GM23248 (cell line): Measurements from ENCODE around the gene PLD1. TPM values are rescaled to one million over a fixed set of nuclear protein-coding genes. Genes with fewer than 3 reads are reported as not detected.

Experiments used
- DNase-seq: peaks from one replicate; pipeline ENCODE4 v3.0.0-alpha.2; 2015
- H2AFZ ChIP-seq: fragments of 200-600 bp; sonication (generic); 2 replicates; pipeline ENCODE4 v1.6.1; 2016; ENCODE audit warnings: antibody characterized with exemption
- H3F3A ChIP-seq: fragments of 200-600 bp; sonication (generic); 2 replicates; pipeline ENCODE4 v1.6.1; 2016; ENCODE audit warnings: mild to moderate bottlenecking, antibody characterized with exemption, mixed run types; ENCODE audit not compliant: insufficient read depth
- H3K27ac ChIP-seq: fragments of 200-600 bp; sonication (generic); 2 replicates; pipeline ENCODE4 v1.5.1; 2016; ENCODE audit warnings: mild to moderate bottlenecking
- H3K27me3 ChIP-seq: fragments of 200-600 bp; sonication (generic); replicated peaks from 2 replicates; pipeline ENCODE4 v1.6.1; 2016; ENCODE audit warnings: mild to moderate bottlenecking; ENCODE audit not compliant: insufficient read depth
- H3K36me3 ChIP-seq: fragments of 200-600 bp; sonication (generic); 2 replicates; pipeline ENCODE4 v1.6.1; 2016; ENCODE audit warnings: low read depth, mild to moderate bottlenecking
- H3K4me1 ChIP-seq: fragments of 200-600 bp; sonication (generic); 2 replicates; pipeline ENCODE4 v1.6.1; 2016; ENCODE audit warnings: mild to moderate bottlenecking; ENCODE audit not compliant: insufficient read depth
- H3K4me2 ChIP-seq: fragments of 200-600 bp; sonication (generic); one replicate; pipeline ENCODE4 v1.6.1; 2016; ENCODE audit warnings: mild to moderate bottlenecking; ENCODE audit not compliant: unreplicated experiment
- H3K4me3 ChIP-seq: fragments of 200-600 bp; sonication (generic); 2 replicates; pipeline ENCODE4 v1.5.1; 2016; ENCODE audit warnings: mild to moderate bottlenecking
- H3K79me2 ChIP-seq: fragments of 200-600 bp; sonication (generic); 2 replicates; pipeline ENCODE4 v1.6.1; 2016; ENCODE audit warnings: mild to moderate bottlenecking; ENCODE audit not compliant: insufficient read depth
- H3K9ac ChIP-seq: fragments of 200-600 bp; sonication (generic); 2 replicates; pipeline ENCODE4 v1.6.1; 2016; ENCODE audit warnings: mild to moderate bottlenecking
- H3K9me2 ChIP-seq: fragments of 200-600 bp; sonication (generic); 2 replicates; pipeline ENCODE4 v1.6.1; 2016; ENCODE audit warnings: mixed run types, mild to moderate bottlenecking, moderate library complexity; ENCODE audit not compliant: insufficient read depth
- H3K9me3 ChIP-seq: fragments of 200-600 bp; sonication (generic); one replicate; pipeline ENCODE4 v1.6.1; 2017; ENCODE audit warnings: low read depth
- H4K20me1 ChIP-seq: fragments of 200-600 bp; sonication (generic); 2 replicates; pipeline ENCODE4 v1.6.0; 2016; ENCODE audit not compliant: insufficient read depth
- EZH2 ChIP-seq: fragments of 200-600 bp; sonication (generic); IDR thresholded peaks from 2 replicates; pipeline ENCODE4 v1.6.1; 2018; ENCODE audit warnings: antibody characterized with exemption, mild to moderate bottlenecking; ENCODE audit not compliant: insufficient read depth, poor library complexity, severe bottlenecking
- EZH2phosphoT487 ChIP-seq: fragments of 200-600 bp; sonication (generic); IDR thresholded peaks from 2 replicates; pipeline ENCODE4 v1.6.1; 2018; ENCODE audit warnings: antibody characterized with exemption, moderate library complexity, mild to moderate bottlenecking, low read depth; ENCODE audit not compliant: insufficient read depth
- WGBS, 2 experiments: methylation state at CpG; one replicate each; pipeline ENCODE4 v1.1.6; 2015 to 2017; ENCODE audit warnings: low lambda C conversion rate in 2 of 2, low coverage in 1 of 2; ENCODE audit errors: missing lambda C conversion rate in 2 of 2; 5-methylcytosine and 5-hydroxymethylcytosine counted together
- in situ Hi-C: fragments of 300-500 bp; cut with MboI; formaldehyde crosslinking; loops from 2 replicates; pipeline ENCODE4 v1.15.0; 2020
- polyA plus RNA-seq: library from polyadenylated mRNA; unstranded; fragments of >200 nt; fragmentation: Nextera tagmentation; extraction: Ambion mirVana; gene quantifications from 2 replicates; pipeline ENCODE4 v1.2.1, GENCODE V29; 2016
- total RNA-seq: library from RNA; depleted of rRNA; stranded (reverse); fragments of >200 nt; shearing (Covaris generic); gene quantifications from 2 replicates; pipeline ENCODE4 v1.2.3, GENCODE V29; 2014

Gene PLD1
- total and polyA plus RNA-seq, 2 experiments from 2014 or later: 3.0 to 4.6 TPM

DNA sequence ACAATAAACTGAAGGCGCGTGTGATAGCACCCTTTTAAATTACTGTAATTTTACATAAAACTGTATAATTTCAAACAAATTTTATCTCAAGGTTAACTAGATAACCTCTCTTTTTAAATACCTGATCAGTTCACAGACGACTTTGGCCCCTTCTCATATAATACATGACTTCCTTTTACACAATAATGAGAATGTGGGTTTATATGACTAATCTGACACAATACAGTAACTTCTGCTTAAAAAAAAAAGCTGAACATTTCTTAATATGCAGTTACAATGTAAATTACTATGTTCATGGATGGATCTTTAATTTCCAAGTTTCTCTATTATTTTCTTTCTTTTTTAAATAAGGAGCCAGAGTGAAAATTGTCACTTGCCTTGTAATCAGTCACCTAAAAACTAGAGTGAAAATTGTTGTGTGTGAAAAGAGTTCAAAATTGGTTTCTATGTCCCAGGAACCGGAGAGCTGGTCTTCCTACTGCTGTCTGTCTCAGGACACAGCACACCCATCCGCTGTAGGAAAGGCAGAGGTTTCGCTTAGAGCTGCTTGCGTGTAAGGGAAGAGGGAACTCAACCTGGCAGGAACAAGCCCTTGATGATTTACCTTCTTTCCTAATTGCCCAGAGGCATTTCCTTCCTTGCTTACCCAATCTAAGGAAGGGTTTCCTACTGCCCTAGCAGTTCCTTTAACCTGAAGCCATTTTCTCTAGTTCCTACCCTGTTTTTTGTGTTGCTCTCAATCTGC is 33.3 kb downstream of the PLD1 start:
- Histone ChIP-seq H4K20me1 (no peaks in the 10 kb centered on the region), H3K27me3 (no peaks in the 10 kb centered on the region), H3K9me2 (no peaks in the 10 kb centered on the region), H3K79me2 (no peaks in the 10 kb centered on the region), H3K9me3 (no peaks in the 10 kb centered on the region), H3K27ac (no peak overlapping the region), H3K4me1 (peaks cover 8% of the 10 kb centered on the region; the same call in 1 of the 2 replicates), H3K4me3 (no peak overlapping the region), H3K4me2 (no peak overlapping the region), H2AFZ (no peak overlapping the region), H3K9ac (no peak overlapping the region), H3K36me3 (no peaks in the 10 kb centered on the region), H3F3A (peaks cover 8% of the 10 kb centered on the region)
- no peak for TF ChIP-seq EZH2phosphoT487
- TF ChIP-seq EZH2: no peak
- DNase-seq: no peak
- WGBS, 2 experiments: 87 to 90% methylated on average over 7 of the region's 7 CpGs
- in situ Hi-C loops: no loop called here

DNA sequence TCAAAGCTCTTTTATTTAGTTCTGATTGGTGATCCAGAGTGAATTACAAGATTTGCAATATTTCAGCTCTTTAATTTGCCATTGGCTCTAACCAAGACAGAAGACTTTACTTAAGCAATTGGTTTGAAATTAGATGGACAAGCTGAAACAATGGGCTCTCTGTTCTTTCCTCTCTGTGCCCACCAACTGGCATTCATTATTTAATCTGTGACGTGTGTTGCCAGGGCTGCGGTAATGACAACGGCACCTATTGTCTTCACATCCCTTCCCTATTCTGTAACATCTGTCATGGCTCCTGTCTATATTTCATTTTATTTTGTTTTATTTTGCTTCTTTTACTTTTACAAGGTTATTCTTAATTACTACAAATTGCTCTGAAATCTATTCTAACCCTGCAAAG is 33.9 kb downstream of the PLD1 start:
- H2AFZ ChIP-seq: no peak overlapping the region
- H3F3A ChIP-seq: peaks cover 2% of the 10 kb centered on the region; the same call in 1 of the 2 replicates
- in situ Hi-C loops: no loop called here
- H3K9me3 ChIP-seq: no peaks in the 10 kb centered on the region
- no peak overlapping the region for H3K27ac ChIP-seq
- H3K36me3 ChIP-seq: no peaks in the 10 kb centered on the region
- no peaks in the 10 kb centered on the region for H4K20me1 ChIP-seq
- 93 to 94% methylated on average over 3 of the region's 3 CpGs for whole genome bisulfite sequencing, 2 experiments
- H3K27me3 ChIP-seq: no peaks in the 10 kb centered on the region
- no peaks in the 10 kb centered on the region for H3K79me2 ChIP-seq
- H3K9ac ChIP-seq: no peak overlapping the region
- H3K9me2 ChIP-seq: no peaks in the 10 kb centered on the region
- no peak overlapping the region for H3K4me3 ChIP-seq
- 0 out of 2 replicates have a peak, but pooled peaks cover 4% of the 10 kb centered on the region for H3K4me1 ChIP-seq
- TF ChIP-seq EZH2 (no peak), EZH2phosphoT487 (no peak)
- H3K4me2 ChIP-seq: no peak overlapping the region
- DNase-seq: no peak

DNA sequence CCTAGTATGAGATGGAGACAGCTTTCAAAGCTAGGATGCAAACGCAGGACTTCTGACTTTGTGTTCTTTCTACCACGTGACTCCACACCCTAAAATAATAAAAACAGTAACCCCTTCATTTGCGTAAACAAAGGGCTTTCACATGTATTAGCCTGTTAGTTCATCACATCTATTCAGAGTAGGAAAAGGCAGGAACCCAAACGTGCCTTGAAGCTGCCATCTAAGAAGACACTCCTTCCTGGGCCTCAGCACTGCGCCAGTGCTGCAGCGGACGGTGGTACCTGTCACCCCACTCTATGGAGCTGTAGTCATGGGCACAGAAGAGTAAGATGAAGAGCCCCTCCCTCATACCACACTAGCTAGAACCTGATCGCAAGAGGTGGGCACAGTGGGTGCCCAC is 34.3 kb downstream of the PLD1 start:
- Histone ChIP-seq H3K9me3 (no peaks in the 10 kb centered on the region), H3K4me2 (no peak overlapping the region), H2AFZ (no peak overlapping the region), H3K36me3 (no peaks in the 10 kb centered on the region), H3K79me2 (no peaks in the 10 kb centered on the region), H3K4me1 (0 out of 2 replicates have a peak, but pooled peaks cover 3% of the 10 kb centered on the region), H3K9ac (no peak overlapping the region), H4K20me1 (no peaks in the 10 kb centered on the region), H3F3A (no peaks in the 10 kb centered on the region; the same call in 1 of the 2 replicates), H3K27ac (no peak overlapping the region), H3K9me2 (no peaks in the 10 kb centered on the region), H3K27me3 (no peaks in the 10 kb centered on the region), H3K4me3 (no peak overlapping the region)
- no peak for DNase-seq
- WGBS, 2 experiments: 91% methylated on average over 8 of the region's 8 CpGs
- in situ Hi-C loops: no loop called here
- TF ChIP-seq EZH2 (no peak), EZH2phosphoT487 (no peak)

DNA sequence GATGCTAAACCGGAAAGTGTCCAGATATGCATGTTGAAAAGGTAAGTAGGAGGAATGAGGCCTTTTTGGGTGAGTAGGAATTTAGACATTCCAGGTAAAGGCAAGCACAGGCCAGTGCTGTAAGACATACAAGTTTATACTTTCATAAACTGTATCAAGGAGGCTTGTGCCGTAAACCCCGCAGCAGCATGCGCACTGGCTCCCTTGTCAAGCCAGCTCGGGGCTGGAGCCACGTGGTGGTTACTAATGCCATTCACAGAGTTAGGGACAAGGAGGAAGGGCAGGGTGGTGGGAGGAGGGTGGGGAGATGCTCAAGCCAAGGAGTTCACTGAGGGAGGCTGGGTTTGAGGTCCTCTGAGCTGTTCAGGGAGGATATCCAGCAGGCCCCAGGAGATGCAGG is 35.8 kb downstream of the PLD1 start:
- H3K9me3 ChIP-seq: no peaks in the 10 kb centered on the region
- no peaks in the 10 kb centered on the region for H3K9me2 ChIP-seq
- no peaks in the 10 kb centered on the region for H3F3A ChIP-seq
- H3K4me3 ChIP-seq: no peak overlapping the region
- no peak overlapping the region for H2AFZ ChIP-seq
- DNase-seq: no peak
- no peaks in the 10 kb centered on the region for H4K20me1 ChIP-seq
- no peaks in the 10 kb centered on the region for H3K27me3 ChIP-seq
- H3K27ac ChIP-seq: no peak overlapping the region
- WGBS, 2 experiments: 95 to 98% methylated on average over 6 of the region's 6 CpGs
- H3K79me2 ChIP-seq: no peaks in the 10 kb centered on the region
- no peaks in the 10 kb centered on the region for H3K36me3 ChIP-seq
- H3K4me2 ChIP-seq: no peak overlapping the region
- 0 out of 2 replicates have a peak, but pooled peaks cover 3% of the 10 kb centered on the region for H3K4me1 ChIP-seq
- no peak overlapping the region for H3K9ac ChIP-seq
- TF ChIP-seq EZH2phosphoT487: no peak
- TF ChIP-seq EZH2: no peak
- in situ Hi-C loops: no loop called here
